GM21390 (cell line): Measurements from ENCODE around the gene POLQ.
"Not testable (repeated sequence)": the region's sequence is repeated elsewhere in the genome, so short reads cannot be mapped to it uniquely, and the experiment has no call there.

Experiments used
- ATAC-seq: cut with Tn5 transposase; IDR thresholded peaks from one replicate; pipeline ENCODE4 v1.9.1; 2021; ENCODE audit not compliant: unreplicated experiment

POLQ gene

DNA sequence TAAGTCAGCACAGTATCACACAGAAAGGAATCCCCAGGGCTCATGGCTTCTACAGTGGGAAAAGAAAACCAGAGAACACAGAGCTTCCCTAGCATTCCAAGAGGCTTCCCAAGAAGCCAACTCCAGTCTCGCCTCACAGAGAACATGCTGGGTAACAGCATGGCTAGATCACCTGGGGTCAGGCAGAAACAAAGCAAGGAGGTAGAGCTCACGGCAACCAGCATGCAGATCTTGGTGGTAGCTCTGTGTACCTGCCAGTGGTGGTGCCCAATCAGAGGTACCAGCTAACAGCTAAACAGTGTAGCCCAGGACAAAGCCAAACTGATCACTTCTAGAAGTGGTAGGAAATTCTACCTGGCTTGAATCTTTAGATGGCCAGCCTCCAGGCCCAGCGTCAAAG, 31.3 kb downstream of the POLQ start:
- ATAC-seq = no peak

DNA sequence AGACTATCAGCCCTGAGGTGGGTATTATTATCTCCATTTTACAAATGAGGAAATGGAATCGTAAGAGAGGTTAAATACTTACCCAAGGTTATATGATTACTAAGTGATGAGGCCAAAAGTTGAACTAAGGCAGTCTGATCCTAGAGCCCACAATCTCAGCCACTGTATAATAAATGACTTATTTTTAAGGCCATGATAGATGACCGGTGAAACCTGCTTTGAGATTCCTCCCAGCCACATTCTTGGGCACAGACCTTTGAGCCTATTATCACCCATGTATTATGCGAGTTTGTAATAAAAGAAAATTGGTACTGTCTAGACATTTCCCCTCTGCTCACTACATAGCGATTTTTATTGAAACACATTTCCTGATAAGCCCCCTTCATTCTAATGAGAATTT, 37.4 kb downstream of the POLQ start:
- ATAC-seq = no peak

DNA sequence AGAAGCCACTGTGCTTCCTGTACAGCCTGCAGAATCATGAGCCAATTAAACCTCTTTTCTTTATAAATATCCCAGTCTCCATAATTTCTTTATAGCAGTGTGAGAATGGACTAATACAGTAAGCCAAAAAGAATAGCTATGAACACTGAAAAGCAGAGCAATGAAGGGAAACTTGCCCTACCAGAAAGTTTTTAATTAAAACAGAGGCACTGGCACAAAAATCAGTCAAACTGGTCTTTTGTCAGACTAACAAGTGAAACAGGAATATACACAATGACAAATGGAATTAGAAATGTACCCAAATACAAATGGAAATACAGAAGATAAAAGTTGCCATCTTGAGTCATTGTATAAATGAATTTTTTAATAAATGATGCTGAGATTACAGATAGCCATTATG, 40.5 kb downstream of the POLQ start:
- no peak for ATAC-seq

DNA sequence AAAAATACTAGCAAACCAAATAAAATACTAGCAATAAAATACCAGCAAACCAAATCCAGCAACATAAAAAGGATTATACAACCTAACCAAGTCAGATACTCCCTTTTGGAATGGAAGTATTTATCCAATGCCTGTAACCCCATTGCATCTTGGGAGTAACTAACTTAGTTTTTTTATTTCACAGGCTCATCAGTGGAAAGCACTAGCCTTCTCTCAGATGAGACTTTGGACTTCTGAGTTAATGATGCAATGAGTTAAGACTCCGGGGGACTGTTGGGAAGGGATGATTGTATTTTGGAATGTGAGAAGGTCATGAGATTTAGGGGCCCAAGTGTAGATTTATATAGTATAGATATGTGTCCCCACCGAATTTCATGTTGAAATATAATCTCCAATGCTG, 41.2 kb downstream of the POLQ start:
- ATAC-seq = no peak

DNA sequence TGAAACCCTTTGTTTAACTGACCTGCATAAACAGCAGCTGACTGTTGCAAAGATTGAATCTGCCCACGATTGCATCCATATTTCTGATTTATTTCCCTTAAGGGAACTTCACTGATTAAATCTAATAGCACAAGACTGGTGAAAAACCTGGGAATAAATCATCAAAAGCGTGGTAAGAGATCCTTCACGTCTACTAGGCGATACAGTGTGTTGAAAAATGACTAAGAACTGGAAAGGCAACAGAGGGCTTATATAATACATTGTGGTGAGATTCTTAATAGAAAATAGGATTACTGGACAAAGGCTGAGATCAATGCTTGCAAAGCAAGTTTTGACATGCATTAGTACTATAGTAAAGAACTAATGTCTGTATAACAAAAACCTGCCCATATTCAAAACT, 49.0 kb downstream of the POLQ start:
- no peak for ATAC-seq

DNA sequence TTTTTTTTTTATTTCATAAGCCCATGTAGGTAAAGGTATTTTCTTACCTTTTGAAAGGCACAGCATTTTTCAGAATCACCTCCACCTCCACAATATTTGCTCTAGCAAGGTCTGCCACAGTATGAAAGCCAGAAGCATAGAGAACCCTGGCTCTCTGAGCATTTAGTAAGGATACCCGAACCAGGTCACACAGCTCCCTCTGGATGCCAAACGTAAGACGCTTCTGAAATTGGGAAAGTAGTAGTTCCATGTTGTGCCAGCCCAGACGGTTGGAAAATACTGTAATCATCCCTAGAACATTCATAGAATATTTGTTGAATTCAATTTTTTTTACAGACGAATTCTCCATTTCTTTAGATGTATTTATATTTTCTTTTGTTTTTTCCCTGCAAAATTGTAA, 52.4 kb downstream of the POLQ start:
- no peak for ATAC-seq

DNA sequence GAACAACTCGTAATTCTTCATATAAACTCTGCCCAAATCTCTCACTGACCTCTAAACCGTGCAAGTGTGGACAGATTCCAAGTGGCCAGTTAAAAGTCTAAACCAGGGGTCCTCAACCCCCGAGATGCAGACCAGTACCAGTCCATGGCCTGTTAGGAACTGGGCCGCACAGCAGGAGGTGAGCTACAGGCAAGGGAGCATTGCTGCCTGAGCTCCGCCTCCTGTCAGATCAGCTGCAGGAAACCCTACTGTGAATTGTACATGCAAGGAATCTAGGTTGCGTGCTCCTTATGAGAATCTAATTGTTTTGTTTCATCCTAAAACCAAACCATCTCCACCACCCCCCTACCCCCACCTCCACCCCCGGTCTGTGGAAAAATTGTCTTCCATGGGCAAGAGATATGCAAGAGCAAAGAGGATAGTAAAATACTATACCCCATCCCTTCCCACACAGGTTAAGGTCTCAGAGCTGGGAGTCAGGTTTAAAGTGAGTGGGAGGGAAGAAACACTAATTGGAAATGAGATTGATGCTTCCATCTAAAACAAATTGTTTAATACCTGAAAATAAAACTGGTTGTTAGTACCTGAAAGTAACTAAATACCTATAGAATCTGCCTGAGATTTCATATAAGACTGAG, 54.0 kb downstream of the POLQ start:
- no peak for ATAC-seq

DNA sequence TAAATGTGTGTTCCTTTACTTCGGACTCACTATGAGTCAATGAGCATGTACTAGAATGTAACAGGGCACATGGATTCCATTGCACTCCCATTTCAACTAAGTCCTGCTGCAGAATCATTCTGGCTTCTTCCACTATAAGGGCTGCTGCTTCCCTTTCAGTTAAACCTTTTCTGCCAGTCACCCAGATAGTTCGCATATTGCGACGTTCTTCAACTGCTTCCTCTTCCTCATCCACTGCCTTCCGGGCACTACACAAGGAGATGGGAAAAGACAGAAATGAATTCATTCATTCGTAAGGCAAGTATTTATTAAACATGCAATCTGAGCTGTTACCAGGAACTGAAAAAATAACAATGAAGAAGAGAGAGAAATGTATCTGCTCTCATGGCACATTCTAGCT, 55.6 kb downstream of the POLQ start:
- no peak for ATAC-seq

DNA sequence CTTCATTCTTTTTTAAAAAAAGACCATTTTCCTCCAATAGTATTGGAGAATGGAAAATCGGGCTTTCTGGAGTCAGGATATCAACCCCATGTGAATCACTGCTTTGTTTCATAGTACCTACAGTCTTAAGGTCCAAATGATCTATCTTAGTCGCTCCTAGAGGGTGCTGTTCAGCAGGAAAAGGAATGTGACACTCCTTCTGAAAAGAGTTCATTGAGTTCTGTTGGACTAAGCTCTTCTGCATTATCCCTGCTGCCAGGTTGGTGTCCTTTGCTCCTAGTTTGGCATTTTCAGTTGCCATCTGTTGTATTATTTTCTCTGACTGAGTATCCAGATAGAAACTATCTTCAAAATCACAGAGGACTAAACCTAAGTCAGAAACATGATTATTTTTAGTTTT, 57.2 kb downstream of the POLQ start:
- no peak for ATAC-seq

DNA sequence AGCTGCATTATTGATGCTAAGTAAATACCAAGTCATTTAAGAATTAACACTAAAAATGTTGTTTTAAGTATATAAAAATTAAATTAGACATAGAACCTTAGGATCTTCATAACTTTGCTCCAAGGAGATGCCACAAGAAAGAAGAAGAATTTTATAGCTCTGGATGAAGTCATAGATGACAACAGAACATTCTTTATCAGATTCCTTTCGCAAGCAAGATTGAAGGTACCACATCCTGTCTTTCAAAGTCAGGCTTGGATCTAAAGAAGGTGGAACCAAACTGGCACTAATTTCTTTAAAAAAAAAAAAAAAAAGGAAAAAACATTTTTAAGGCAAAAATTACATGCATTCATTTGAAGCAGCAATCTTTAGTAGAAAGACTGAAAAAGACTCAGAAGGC, 62.5 kb downstream of the POLQ start:
- ATAC-seq = no peak

DNA sequence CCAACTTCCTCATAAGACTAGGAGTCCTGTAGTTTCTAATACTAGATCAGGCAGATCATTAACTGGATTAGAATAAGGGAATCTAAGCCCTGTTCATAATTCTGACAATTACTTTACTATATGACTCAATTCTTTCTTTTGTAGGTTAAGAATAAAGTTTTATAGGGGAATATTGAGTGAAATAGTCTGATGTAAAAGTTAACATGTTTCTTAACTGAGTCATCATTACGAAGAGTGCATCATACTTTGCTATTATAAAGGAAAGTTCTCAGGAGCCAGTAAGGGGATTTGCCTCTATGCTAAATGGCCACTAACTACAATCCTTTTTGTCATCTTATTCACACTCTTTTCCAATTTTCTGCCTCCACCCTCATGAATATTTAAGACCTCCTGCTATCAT, 63.1 kb downstream of the POLQ start:
- no peak for ATAC-seq

DNA sequence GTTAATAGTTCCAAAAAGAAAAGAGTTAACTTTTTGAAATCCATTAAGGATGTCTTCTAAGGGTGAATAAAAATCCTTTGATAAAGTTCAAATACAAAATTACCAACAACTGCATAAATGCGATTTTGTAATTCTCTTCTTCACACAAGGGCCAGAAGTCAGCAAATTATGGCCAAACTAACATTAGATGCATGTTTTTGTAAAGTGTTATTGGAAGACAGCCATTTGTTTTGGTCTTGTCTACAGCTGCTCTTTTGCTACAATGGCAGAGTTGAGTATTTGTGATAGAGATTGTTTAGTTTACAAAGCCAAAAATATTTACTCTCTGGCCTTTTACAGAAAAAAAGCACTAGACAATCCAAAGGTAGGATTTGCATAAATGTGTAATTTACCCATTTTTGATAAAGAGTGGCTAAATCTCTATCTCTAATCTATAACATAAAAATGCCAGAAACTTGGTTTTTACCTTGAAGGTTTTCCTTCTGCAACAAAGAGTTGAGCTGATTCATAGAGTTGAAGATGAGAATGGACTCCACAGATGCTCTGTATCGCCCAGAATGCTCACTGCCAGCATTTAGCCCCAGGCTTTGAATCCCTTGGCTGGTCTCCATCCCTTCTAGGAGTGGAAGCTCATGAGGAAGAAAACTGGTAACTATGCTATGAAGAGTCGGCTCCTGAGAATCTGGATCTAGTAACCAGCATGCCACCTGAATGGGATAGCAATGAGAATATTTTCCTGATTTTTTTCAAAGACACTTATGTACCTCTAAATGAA, 64.5 kb downstream of the POLQ start:
- ATAC-seq = no peak

DNA sequence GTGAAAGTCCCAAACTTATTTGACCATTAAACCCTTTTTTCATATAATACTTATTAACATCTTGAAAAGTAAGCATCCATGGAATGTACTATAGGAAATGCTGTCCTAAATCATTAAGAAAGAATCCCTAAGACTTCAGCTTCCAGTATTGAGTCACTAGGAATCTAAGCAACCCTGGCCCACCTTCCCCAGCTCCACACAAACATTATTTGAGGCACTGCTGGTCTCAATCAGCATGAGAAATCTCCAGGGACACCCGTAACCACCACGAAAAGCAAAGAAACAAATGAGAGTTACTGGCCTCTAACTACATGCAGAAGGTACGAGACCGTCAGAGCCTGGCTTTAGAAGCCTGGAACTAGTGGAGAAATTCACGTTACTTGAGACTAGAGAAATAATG, 68.2 kb downstream of the POLQ start:
- no peak for ATAC-seq

DNA sequence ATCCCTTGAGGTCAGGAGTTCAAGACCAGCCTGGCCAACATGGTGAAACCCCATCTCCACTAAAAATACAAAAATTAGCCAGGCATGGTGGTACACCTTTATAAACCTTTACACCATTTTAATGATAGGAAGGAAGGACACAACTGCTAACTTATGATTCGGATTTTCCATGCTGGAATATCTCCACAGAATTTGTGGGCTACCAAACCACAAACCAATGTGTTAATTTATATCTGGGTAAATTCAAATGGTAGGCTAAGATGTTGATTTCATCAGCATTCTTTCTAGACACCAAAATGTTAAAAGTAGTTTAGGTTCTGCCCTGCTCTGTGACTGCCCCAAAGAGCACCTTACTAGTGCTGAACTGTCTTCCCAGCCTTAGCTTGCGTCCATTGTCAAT, 72.8 kb downstream of the POLQ start:
- ATAC-seq = no peak

DNA sequence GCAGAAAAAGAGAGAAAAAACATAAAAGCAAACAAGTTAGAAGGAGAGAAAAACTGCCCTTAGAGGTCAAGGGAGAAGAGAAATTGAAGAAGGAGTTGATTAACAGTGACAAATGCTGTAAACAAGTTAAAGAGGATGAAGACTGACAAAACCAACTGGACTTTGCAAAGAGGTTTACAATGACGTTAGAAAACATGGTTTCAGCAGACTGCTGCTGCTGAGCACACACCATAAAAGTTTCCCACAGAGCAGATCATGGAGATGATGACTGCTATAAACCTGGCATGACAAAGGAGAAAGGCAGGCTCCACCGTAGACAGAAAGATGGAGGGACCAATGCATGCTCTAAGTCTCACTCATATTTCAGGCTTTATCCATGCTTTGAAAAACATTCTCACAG, 78.7 kb downstream of the POLQ start:
- no peak for ATAC-seq

DNA sequence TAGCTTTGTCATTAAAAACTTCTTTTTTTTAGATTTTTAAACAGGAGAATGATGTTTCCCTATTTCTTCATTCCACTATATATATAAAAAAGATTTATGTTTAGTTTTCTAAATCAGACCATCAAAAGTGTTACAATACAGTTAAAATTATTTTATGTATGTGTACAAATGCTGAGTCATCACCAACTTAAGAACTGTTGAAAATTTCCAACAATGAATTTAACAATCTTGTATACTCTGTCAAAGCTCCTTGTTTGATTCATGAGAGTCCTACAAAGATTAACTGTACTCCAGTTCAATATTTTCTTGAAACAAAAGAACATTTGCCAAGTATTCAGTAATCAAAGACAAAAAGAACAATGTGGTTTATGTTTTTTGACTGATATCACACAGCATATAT, 82.0 kb downstream of the POLQ start:
- ATAC-seq = no peak

DNA sequence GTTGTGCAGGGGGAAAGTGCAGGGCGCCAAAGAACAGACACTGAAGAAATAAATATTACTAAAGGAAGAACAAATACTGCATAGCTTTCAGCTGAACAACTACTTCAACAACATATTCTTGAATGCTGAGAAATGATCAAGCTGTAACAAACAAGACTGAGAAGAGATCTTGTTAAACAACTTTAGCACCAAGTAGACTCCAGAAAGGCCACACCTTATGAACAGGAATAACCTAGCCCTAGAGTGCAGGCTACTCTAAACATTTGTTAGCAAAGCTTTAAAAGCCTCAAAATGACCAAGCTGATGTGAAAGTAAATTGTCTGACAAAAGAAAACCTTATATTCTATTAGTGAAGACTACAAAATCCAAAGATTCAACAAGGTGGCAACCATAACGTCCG, 83.2 kb downstream of the POLQ start:
- no peak for ATAC-seq

DNA sequence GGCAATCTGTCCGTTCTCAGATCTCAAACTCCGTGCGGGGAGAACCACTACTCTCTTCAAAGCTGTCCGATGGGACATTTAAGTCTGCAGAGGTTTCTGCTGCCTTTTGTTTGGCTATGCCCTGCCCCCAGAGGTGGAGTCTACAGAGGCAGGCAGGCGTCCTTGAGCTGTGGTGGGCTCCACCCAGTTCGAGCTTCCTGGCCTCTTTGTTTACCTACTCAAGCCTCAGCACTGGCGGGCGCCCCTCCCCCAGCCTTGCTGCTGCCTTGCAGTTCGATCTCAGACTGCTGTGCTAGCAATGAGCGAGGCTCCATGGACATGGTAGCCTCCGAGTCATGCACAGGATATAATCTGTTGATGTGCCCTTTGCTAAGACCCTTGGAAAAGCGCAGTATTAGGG, 94.0 kb downstream of the POLQ start:
- ATAC-seq = not testable (repeated sequence)

DNA sequence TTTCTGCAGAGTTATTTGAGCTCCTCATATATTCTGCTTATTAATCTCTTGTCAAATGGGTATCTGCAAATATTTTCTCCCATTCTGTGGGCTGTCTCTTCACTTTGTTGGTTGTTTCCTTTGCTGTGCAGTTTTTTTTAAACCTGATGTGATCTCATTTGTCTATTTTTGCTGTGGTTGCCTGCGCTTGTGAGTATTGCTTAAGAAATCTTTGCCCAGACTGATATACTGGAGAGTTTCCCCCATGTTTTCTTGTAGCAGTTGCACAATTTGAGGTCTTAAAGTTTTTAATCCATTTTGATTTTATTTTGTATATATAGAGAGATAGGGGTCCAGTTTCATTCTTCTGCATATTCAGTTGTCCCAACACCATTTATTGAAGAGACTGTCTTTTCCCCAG, 102.3 kb downstream of the POLQ start:
- no peak for ATAC-seq

DNA sequence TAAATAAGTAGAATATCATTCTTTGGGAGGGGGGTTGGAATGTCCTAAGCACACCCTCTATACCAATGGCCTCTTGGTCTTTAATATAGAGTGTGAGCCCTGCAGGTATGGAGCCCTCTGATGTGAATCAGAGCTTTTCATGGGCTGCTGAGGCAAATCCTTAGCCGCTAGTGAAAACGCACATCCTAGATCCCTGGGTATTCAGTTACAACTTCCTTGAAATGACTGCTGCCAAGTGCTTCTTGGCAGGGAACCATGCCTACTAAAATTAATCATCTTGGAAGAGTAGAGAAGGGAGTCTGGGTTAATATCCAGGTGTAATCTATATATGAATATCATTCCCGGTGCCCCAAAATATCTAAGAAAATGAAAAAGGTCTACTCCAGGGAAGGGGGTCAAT, 109.1 kb downstream of the POLQ start:
- no peak for ATAC-seq

DNA sequence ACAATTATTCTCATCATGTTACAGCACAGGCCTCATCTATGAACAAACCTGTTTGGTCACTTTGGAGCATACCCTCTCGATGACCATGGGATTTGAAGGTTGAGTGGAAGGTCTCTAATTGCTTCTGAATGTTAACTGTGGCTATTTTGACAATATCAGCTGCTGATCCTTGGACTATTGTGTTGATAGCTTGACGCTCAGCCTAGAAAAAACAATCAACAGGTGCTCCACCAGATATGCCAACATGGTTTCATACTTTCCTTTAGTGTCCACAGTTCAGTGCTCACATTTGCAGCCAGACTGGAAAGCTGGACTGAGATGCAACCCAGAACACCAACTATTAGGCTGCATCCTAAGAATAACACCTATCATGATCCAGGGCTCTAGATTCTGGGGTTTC, 109.7 kb downstream of the POLQ start:
- no peak for ATAC-seq

DNA sequence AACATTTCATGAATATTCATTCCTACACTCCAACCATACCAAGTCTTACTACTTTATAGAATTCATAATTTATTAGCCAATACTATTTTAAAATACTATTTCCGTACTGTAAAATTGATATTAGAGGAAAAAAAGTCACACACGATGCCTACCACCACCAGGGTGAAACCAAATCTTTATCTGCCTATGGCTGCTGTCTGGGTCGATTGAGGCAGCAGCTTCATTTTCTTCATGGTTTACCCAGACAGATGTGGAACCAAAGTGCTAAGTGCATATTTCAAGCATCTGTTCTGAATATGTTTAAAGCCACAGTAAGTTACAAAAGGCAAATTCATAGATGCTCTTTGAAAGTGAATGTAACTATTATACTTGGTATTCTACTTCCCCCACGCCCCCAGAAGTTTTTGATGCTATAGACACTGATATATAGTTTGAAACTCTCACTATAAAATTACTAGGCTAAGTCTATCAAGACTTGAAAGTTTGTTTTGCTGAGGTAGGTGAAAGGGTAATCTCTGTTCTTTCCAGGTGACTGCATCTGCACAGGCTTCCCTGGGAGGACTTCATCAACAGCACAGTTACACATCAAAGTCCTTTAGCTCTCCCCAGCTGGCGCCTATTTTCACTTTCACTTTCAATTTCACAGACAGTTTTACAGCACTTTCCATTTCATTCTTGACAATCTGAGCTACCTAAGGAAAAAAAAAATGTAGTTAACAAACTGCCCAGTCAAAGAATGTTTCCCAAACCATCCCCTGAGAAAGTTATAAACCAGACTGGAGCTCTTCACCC, 113.9 kb downstream of the POLQ start:
- ATAC-seq = peak; percentile 93
